Stimulated activated CD8-positive, alpha-beta memory T cell treated with anti-CD3 and anti-CD28 coated beads, Interleukin-12 subunit alpha, Interleukin-12 subunit beta, amount 100 ng/mL, for 1 hour (primary cell): Measurements from ENCODE around the gene PECR.

Experiments
- DNase-seq: peaks from one replicate; pipeline ENCODE4 v3.0.0-alpha.2; 2020; ENCODE audit warnings: low read depth

PECR gene

GRCh38 chr2:216071111-216071851, 10.3 kb downstream of the PECR start:
- DNase-seq, result no peak

DNA sequence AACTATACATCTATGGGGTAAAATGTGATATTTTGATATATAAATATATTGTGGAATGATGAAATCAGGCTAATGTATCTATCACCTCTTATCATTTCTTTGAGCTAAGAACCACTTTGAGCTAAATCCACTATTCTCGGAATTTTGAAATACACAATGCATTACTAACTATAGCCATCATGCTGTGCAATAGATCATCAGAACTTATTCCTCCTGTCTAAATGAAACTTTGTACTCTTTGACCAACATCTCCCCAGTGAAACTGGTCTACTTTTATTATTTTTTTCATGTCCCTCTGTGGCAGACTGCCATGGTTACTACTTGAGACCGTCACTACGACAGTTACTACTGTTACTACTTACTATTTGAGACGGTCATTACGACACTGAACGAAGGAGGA, 11.4 kb downstream of the PECR start:
- no peak for DNase-seq

DNA sequence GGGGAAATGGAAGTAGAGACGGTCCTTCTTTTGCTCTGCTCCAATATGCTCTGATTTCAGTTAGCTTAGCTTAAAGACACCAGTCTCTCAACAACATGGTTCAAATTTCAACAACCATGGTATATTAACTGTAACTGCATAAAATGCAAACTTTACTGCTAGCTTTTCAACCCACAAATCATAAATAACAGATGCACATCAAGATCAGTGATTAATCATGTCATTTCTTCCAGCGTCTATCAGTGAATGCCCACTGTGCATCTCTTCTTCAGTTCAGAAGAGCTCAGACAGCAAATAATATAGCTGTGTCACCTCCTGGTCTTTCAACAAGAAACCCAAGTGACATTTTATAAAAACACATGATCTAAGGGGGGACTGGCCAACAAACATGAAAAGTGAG, 12.6 kb downstream of the PECR start:
- DNase-seq, result no peak

GRCh38 chr2:216066230-216066629, 15.4 kb downstream of the PECR start:
- DNase-seq, result no peak

DNA sequence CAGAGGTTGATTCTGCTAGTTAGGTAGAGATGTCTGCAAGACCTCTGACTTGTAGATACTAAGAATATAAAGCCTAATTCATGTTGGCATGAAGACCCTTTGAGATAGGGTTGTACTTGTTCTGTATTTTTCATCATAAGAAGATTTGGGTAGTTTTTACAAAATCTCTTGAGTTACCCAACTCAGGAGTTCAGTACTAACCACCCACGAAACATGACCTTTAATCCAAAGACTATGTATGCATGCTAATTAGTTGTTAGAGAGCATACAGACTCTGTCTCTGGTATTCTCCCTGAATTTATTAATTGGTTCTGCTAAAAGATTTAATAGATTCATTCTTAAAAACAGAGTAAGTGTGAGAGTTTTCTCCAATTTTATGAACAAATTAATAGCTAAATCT, 16.9 kb downstream of the PECR start:
- no peak for DNase-seq

DNA sequence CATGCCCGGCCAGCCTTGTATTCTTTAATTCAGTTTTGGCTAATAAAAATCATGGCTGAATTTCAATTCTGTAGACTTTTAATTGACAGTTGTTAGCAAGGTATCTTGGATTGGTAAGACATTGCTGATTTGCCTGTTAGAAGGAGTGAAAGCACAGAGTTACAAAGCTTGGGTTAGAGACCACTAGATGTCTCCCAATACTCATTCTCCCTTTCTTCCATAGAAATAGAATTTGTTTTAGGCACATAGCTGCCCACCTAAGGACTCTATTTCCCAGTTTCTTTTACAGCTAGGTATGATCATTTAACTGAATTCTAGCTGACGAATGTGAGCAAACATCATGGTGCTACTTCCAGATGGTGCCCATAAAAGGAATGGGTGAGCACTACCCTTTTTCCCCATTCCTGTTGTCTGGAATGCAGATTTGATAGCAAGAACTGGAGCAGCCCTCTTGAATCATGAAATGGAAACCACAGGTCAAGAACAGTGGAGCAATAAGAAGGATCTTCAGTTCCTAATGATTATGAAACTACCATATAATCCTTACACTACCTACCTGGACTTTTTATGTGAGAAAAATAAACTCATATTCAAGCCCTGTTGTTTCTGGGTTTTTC, 17.5 kb downstream of the PECR start:
- DNase-seq, result no peak

DNA sequence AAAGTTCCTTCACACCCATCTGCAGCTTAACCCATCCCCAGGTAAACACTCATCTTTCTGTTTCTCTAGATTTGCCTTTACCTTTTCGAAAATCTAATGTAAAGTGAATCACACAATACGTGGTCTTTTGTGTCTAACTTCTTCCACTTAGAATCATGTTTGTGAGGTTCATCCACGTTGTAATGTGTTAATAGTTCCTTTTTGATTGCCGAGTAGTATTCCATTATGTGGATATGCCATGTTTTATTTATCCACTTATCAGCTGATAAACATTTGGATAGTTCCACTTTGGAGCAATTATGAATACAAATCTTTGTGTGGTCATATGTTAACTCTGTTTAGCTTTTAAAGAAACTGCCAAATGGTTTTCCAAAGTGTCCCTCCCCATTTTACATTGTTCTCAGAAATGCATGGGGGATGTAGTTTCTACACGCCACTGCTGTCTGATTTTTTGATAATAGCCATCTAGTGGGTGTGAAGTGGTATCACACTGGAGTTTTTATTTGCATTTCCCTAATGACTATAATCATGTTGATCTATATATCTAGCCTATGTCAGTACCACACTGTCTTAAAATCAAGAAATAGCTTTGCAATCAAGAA, 22.3 kb downstream of the PECR start:
- no peak for DNase-seq

- DNase-seq, result peak; percentile 14
Measured at GRCh38 chr2:216057688-216058193, 23.9 kb downstream of the PECR start.

- no peak for DNase-seq
Measured at GRCh38 chr2:216056739-216057138, 24.9 kb downstream of the PECR start.

- DNase-seq, result no peak
Measured at GRCh38 chr2:216055680-216056079, 25.9 kb downstream of the PECR start.

DNA sequence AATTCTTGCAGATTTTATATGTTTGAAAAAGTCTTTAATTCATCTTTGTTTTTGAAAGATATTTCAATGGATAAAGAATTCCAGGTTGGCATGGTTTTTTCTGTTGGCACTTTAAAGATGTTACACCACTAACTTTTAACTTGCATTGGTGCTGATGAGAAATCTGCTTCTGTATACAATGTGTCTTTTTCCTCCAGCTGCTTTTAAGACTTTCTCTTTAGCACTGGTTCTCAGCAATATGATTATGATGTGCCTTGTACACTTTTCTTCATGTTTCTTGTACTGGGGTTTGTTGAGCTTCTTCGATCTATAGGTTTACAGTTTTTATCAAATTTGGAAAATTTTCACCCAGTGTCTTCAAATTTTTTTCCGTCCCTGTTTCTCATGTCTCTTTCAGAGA, 29.2 kb downstream of the PECR start:
- DNase-seq, result no peak

DNA sequence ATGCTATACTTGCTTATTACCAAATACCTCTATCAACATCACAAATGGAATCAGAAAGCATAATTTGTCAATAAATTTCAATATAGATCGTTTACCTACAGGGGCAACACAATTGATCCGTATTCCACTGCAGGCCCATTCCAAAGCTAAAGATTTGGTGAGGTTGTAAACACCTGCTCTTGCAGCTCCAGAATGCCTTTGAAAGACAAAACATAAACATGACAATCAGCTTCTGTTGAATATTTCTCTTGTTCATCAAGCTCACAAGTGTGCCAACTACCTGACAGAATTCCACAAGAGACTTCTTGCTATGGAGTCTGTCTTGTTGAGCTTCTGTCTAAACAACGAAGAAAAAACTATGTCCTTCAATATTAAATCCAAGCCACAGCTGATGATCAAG, 30.3 kb downstream of the PECR start:
- DNase-seq, result no peak

GRCh38 chr2:216049452-216049851, 32.2 kb downstream of the PECR start:
- no peak for DNase-seq

- no peak for DNase-seq
Measured at GRCh38 chr2:216047397-216047796, 34.2 kb downstream of the PECR start.

- no peak for DNase-seq
Measured at GRCh38 chr2:216044883-216045486, 36.6 kb downstream of the PECR start.

- DNase-seq, result no peak
Measured at GRCh38 chr2:216043949-216044348, 37.7 kb downstream of the PECR start.

- DNase-seq, result no peak
Measured at GRCh38 chr2:216041438-216041837, 40.2 kb downstream of the PECR start.

- no peak for DNase-seq
Measured at GRCh38 chr2:216039918-216040317, 41.7 kb downstream of the PECR start.

DNA sequence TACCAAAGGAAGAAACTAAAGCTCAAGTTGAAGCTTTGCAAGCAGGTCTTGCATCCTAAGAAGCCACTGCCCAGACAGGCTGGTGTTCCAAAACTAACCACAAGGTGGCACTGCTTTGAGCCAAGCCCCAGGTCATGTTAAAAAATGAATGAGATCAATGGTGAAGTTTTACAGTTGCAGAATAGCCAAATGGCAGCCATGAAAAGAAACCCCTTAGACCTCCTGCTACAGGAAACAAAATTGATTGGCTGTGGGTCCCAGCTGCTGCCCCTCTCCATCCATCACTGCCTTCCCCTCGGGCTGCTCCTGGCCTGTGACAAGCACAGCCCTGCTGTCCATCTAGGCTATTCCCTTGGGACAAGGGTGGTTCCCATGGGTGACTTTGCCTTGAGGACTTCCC, 47.5 kb downstream of the PECR start:
- peak; percentile 62 for DNase-seq

DNA sequence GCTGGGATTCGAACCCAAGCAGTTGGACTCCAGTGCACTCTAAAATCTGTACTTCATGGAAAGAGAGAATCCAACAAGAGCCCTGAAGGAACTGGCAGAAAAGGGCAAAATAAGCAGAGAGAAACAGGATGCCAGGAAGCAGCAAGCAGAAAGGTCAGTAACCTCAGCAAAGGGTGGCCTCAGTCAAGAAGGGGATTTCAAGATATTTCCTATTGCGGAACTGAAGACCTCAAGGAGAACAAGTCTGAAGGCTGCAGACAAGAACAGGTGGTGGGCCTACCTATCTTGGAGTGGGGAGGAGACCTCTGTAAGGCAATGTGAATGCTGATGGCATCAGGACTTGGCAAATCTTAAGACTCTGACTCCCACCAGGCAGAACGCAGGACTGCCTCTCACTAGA, 48.2 kb downstream of the PECR start:
- DNase-seq, result no peak

DNA sequence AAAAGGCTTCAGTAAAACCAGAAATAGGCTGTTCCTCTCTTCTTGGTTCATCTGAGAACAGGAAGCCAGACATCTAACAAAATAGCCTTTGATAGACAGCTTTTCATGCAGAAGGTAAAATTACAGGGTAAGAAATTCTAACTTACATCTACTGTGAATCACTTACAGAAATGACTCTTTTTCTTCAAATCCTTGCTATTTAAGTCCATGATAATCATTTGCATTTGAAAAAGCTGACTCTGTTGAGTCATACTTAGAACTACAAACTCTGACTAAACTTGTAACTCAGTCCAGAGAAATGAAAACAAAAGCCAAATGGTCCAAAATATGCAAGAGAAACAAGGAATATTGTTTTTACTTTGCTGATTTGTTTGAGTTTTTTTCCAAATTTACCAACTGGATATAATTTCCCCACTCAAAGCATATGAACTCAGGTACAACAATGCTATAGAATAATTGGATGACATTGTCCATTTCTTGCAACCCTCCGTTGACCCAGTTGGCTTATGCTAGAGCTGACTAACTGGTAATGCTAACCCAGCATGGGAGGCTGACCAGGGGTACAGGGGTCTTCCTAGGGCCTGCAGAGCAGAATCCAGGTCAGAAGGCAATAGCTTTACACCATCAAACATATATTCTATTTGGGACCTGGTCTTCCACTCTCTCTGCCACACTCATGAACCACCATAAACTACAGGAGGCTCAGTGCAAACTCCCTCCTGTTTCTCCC, 49.5 kb downstream of the PECR start:
- no peak for DNase-seq

DNA sequence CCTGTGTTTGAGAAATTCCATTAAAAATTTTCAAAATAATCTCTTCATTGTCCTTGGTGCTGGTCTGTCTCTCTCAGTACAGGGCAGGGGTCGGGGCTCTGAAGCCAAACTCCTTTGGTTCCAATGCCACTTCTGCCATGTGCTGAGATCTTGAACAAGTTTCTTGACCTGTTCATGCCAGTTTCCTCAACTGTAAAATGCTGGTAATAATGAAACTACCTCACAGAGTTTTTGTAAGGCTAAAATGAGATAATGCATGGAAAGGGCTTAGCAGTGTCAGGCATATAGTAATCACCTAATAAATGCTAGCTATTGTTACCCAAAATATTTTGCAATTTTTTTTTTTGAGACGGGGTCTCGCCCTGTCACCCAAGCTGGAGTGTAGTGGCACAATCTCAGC, 51.4 kb downstream of the PECR start:
- no peak for DNase-seq
